NCI-H1105 treated with DMSO at 0.1 percent for 48 hours (cell line): ENCODE results near the gene COCH.
"Not testable (repeated sequence)": the region's sequence is repeated elsewhere in the genome, so short reads cannot be mapped to it uniquely, and the experiment has no call there.

Experiments
- DNase-seq: peaks from one replicate; lab custom pipeline; 2025; lab: John Stamatoyannopoulos, UW

Gene COCH

GRCh38 chr14:30928462-30928861 is 54.1 kb downstream of the COCH start:
- no peak for DNase-seq

GRCh38 chr14:30933937-30934336 is 59.6 kb downstream of the COCH start:
- DNase-seq: not testable (repeated sequence)

- DNase-seq: no peak
Observed at GRCh38 chr14:30935445-30935844, 61.1 kb downstream of the COCH start.

- no peak for DNase-seq
Observed at GRCh38 chr14:30938617-30939016, 64.3 kb downstream of the COCH start.
